Ammon's horn (tissue), 1 donor: Measurements from ENCODE around the gene SURF1.
"Not testable (repeated sequence)": the region's sequence is repeated elsewhere in the genome, so short reads cannot be mapped to it uniquely, and the experiment has no call there.

Source experiments
- DNase-seq: peaks from one replicate; pipeline ENCODE4 v3.0.0-alpha.2; 2016; ENCODE audit warnings: low spot score

SURF1 gene

GRCh38 chr9:133322701-133323100 is 33.6 kb downstream of the SURF1 start:
- DNase-seq = no peak

GRCh38 chr9:133321411-133321935 is 34.8 kb downstream of the SURF1 start:
- DNase-seq = no peak

- DNase-seq = no peak
Measured at GRCh38 chr9:133320421-133320881, 35.8 kb downstream of the SURF1 start.

- DNase-seq = not testable (repeated sequence)
Measured at GRCh38 chr9:133317551-133317950, 38.7 kb downstream of the SURF1 start.

- no peak for DNase-seq
Measured at GRCh38 chr9:133315997-133316396, 40.3 kb downstream of the SURF1 start.

- no peak for DNase-seq
Measured at GRCh38 chr9:133309608-133310007, 46.7 kb downstream of the SURF1 start.

GRCh38 chr9:133307301-133307700 is 49.0 kb downstream of the SURF1 start:
- DNase-seq = no peak

GRCh38 chr9:133306242-133307204 is 49.8 kb downstream of the SURF1 start:
- peak; percentile 41 for DNase-seq

GRCh38 chr9:133305731-133306130 is 50.6 kb downstream of the SURF1 start:
- DNase-seq = no peak

- no peak for DNase-seq
Measured at GRCh38 chr9:133304477-133305377, 51.6 kb downstream of the SURF1 start.

GRCh38 chr9:133304158-133304470 is 52.2 kb downstream of the SURF1 start:
- DNase-seq = no peak

- no peak for DNase-seq
Measured at GRCh38 chr9:133303266-133304157, 52.8 kb downstream of the SURF1 start.
